ENCODE measurements around the gene FARP1. TPM values are rescaled to one million over a fixed set of nuclear protein-coding genes. Genes with fewer than 3 reads are reported as not detected.

Gene FARP1
- total RNA-seq, 1 donor from 2014 or later = 278 TPM

DNA sequence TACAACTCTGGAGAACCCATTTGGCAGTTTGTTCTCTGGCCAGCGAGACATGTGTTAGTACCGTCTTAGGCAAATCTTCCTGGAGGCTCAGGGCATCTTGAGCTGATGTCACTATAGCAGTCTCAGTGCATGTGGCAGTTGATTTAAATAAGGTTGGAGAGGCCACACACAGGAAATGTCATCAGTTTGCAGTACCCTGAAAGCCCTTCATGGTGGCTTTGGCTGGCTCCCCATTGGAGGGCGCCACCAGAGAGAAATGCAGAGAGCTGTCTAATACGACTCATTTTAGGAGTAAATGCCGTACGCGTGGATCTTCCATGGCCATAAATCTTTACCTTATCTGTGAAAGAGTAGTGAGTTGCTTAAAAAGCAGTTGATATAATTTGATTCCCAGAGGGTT is 270.9 kb downstream of the FARP1 start:
- H3K4me3 Mint-ChIP-seq (ENCODE audit: low read depth) = no peak overlapping the region
- peaks cover 75% of the 10 kb centered on the region for H3K36me3 Mint-ChIP-seq (ENCODE audit: insufficient read depth)
- peak overlapping the region; percentile 98 for H3K27ac Mint-ChIP-seq
- peaks cover 54% of the 10 kb centered on the region for H3K4me1 Mint-ChIP-seq (ENCODE audit: low read depth)
- TF ChIP-seq CTCF (IDR thresholded peaks at IDR 0.05; ENCODE audit: unreplicated experiment) = no peak
- peaks cover 6% of the 10 kb centered on the region for H3K9me3 Mint-ChIP-seq (ENCODE audit: low read depth)
- H3K27me3 Mint-ChIP-seq = no peaks in the 10 kb centered on the region
- DNase-seq (ENCODE audit: low spot score, unreplicated experiment) = no peak

DNA sequence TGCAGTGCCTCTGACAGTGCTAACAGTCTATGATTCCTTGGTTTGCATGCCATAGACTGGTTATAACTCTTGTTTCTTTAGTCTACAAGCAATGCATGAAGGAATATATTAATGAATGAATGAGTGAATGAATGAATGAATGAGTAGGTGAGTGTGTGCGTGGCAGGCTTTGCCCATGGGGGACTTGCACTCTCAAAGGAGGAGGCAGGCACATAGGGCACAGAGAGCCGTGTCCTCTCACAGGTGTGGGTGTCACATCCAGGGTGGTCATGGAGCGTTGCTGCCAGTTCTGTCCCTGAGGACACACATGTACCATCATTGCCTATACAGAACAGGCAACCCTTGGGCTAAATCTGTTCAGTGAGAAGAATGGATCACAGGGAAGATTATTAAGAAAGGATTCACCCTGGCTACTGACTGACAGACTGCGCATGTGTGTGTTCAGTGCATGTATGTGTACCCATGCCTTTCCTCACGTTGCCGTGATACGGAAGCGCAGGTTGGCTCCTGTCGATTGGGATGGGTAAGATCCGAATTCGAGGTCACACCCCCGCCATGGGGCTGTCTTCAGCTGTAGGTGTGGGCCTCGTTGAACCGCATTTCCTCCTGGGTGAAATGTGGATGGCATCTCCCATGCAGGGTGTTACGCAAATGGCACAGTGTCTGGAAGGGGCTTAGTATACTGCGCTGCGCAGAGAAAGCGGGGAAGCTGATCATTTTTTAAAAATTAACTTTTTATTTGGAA is 272.6 kb downstream of the FARP1 start:
- no peaks in the 10 kb centered on the region for H3K27me3 Mint-ChIP-seq
- TF ChIP-seq CTCF (IDR thresholded peaks at IDR 0.05; ENCODE audit: unreplicated experiment) = no peak
- H3K9me3 Mint-ChIP-seq (ENCODE audit: low read depth) = peaks cover 6% of the 10 kb centered on the region
- no peak for DNase-seq (ENCODE audit: low spot score, unreplicated experiment)
- H3K4me1 Mint-ChIP-seq (ENCODE audit: low read depth) = peaks cover 61% of the 10 kb centered on the region
- H3K27ac Mint-ChIP-seq = peak overlapping the region; percentile 98
- H3K36me3 Mint-ChIP-seq (ENCODE audit: insufficient read depth) = peaks cover 67% of the 10 kb centered on the region
- peak overlapping the region; percentile 17 for H3K4me3 Mint-ChIP-seq (ENCODE audit: low read depth)

DNA sequence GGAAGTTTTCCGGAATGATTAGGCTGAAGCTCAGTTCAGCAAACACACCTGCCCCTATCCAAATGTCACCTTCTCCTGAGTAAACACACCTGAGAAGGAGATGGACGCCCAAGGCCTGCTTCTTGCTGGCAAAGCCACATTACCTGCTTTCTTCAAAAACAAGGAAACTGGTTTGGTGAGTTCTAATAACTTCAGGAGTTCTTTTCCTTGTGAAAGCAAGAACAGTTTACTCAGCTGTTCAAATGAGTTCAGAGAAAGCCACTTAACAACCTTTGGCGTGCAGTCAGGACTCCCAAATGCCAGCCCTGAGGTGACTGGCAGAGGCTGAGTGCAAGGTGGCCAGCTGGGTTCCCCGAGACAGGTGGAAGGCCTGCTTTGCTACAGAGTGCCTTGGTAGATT is 273.5 kb downstream of the FARP1 start:
- peaks cover 6% of the 10 kb centered on the region for H3K9me3 Mint-ChIP-seq (ENCODE audit: low read depth)
- H3K27ac Mint-ChIP-seq = peak overlapping the region; percentile 98
- peak; percentile 44 for DNase-seq (ENCODE audit: low spot score, unreplicated experiment)
- H3K27me3 Mint-ChIP-seq = no peaks in the 10 kb centered on the region
- peaks cover 63% of the 10 kb centered on the region for H3K4me1 Mint-ChIP-seq (ENCODE audit: low read depth)
- peak overlapping the region; percentile 58 for H3K4me3 Mint-ChIP-seq (ENCODE audit: low read depth)
- H3K36me3 Mint-ChIP-seq (ENCODE audit: insufficient read depth) = peaks cover 69% of the 10 kb centered on the region
- TF ChIP-seq CTCF (IDR thresholded peaks at IDR 0.05; ENCODE audit: unreplicated experiment) = no peak

- no peak for TF ChIP-seq CTCF (IDR thresholded peaks at IDR 0.05; ENCODE audit: unreplicated experiment)
- Mint-ChIP-seq H3K9me3 (ENCODE audit: low read depth) (peaks cover 6% of the 10 kb centered on the region), H3K4me1 (ENCODE audit: low read depth) (peaks cover 41% of the 10 kb centered on the region), H3K27me3 (no peaks in the 10 kb centered on the region), H3K27ac (peak overlapping the region; percentile 93), H3K4me3 (ENCODE audit: low read depth) (no peak overlapping the region), H3K36me3 (ENCODE audit: insufficient read depth) (peaks cover 66% of the 10 kb centered on the region)
- no peak for DNase-seq (ENCODE audit: low spot score, unreplicated experiment)
Measured at GRCh38 chr13:98419786-98420553, 277.1 kb downstream of the FARP1 start.

DNA sequence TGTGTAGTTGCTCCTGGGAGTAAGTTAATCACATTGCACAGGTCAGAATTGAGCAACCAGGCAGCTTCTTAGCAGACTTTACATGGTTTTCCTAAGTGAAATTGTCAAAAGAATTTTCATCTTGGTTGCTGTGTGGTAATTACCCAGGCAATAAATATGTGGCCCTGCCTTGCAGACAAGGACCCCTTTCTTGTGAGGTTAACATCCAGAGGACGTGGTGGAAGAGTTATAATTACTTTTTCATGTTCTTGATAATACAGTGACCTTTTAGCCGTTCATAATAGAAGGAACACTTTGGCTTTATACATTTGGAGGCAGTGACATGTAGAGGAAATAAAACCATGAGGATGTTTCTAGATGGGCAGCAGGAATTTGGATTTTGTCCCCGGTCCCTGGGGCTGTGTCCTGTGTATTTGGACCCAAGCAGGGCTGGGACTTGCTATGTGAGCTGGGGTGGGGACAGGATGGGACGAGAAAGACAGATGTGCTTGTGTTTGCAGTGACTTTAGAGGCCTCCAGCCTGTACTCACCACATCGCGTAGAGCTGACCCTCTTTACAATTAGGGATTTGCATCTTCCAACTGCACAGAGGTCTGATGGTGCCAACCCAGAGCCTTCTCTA is 277.8 kb downstream of the FARP1 start:
- peaks cover 6% of the 10 kb centered on the region for H3K9me3 Mint-ChIP-seq (ENCODE audit: low read depth)
- no peak overlapping the region for H3K4me3 Mint-ChIP-seq (ENCODE audit: low read depth)
- TF ChIP-seq CTCF (IDR thresholded peaks at IDR 0.05; ENCODE audit: unreplicated experiment) = no peak
- peak overlapping the region; percentile 93 for H3K27ac Mint-ChIP-seq
- no peaks in the 10 kb centered on the region for H3K27me3 Mint-ChIP-seq
- no peak for DNase-seq (ENCODE audit: low spot score, unreplicated experiment)
- peaks cover 34% of the 10 kb centered on the region for H3K4me1 Mint-ChIP-seq (ENCODE audit: low read depth)
- peaks cover 64% of the 10 kb centered on the region for H3K36me3 Mint-ChIP-seq (ENCODE audit: insufficient read depth)
